ENCODE data around the gene NOP53.

GRCh38 chr19:47792616-47793015 lies 47.3 kb downstream of the NOP53 start:
- no peak for TF ChIP-seq POLR2AphosphoS5 (IDR thresholded peaks at IDR 0.05)
- TF ChIP-seq EP300 (IDR thresholded peaks at IDR 0.05) = no peak

Data from stomach (tissue), 4 donors.